Stimulated activated CD8-positive, alpha-beta memory T cell treated with anti-CD3 and anti-CD28 coated beads, Interleukin-4, amount 100 ng/mL, for 48 hours (primary cell): Measurements from ENCODE around the gene NUMA1.

ENCODE experiments used
- DNase-seq: peaks from one replicate; pipeline ENCODE4 v3.0.0-alpha.2; 2020

Gene NUMA1

GRCh38 chr11:72048766-72049460 is 31.4 kb downstream of the NUMA1 start:
- DNase-seq: no peak

- DNase-seq: no peak
Observed at GRCh38 chr11:72045849-72046248, 34.5 kb downstream of the NUMA1 start.

GRCh38 chr11:72042064-72042745 is 38.1 kb downstream of the NUMA1 start:
- no peak for DNase-seq

GRCh38 chr11:72041364-72042063 is 38.8 kb downstream of the NUMA1 start:
- DNase-seq: peak; percentile 47

GRCh38 chr11:72040491-72041363 is 39.6 kb downstream of the NUMA1 start:
- peak; percentile 81 for DNase-seq

GRCh38 chr11:72039856-72040401 is 40.4 kb downstream of the NUMA1 start:
- no peak for DNase-seq

- no peak for DNase-seq
Observed at GRCh38 chr11:72039031-72039855, 41.1 kb downstream of the NUMA1 start.

- no peak for DNase-seq
Observed at GRCh38 chr11:72038491-72038890, 41.9 kb downstream of the NUMA1 start.

- DNase-seq: no peak
Observed at GRCh38 chr11:72037554-72038311, 42.6 kb downstream of the NUMA1 start.

GRCh38 chr11:72036687-72037086 is 43.7 kb downstream of the NUMA1 start:
- no peak for DNase-seq

GRCh38 chr11:72030472-72031045 is 49.8 kb downstream of the NUMA1 start:
- no peak for DNase-seq

- no peak for DNase-seq
Observed at GRCh38 chr11:72026090-72026489, 54.3 kb downstream of the NUMA1 start.

- DNase-seq: no peak
Observed at GRCh38 chr11:72024069-72024754, 56.1 kb downstream of the NUMA1 start.

- no peak for DNase-seq
Observed at GRCh38 chr11:72023335-72023734, 57.0 kb downstream of the NUMA1 start.

GRCh38 chr11:72018171-72018570 is 62.2 kb downstream of the NUMA1 start:
- no peak for DNase-seq

GRCh38 chr11:72015511-72016061 is 64.8 kb downstream of the NUMA1 start:
- no peak for DNase-seq

- no peak for DNase-seq
Observed at GRCh38 chr11:72014761-72015320, 65.5 kb downstream of the NUMA1 start.

- no peak for DNase-seq
Observed at GRCh38 chr11:72013765-72014711, 66.3 kb downstream of the NUMA1 start.
